KMS-11 (cell line): ENCODE results near the gene SLC17A7.

Experiments used
- H2AFZ ChIP-seq: fragments of 200-600 bp; sonication (generic); 2 replicates; pipeline ENCODE4 v1.6.1; 2016; ENCODE audit warnings: antibody characterized with exemption, mixed run types, low read depth
- H3K27ac ChIP-seq: fragments of 200-600 bp; sonication (generic); 2 replicates; pipeline ENCODE4 v1.6.1; 2016; ENCODE audit warnings: mild to moderate bottlenecking, mixed run types
- H3K27me3 ChIP-seq: fragments of 200-600 bp; sonication (generic); 2 replicates; pipeline ENCODE4 v1.6.1; 2017; ENCODE audit warnings: mild to moderate bottlenecking, low read depth, mixed run types, moderate library complexity; ENCODE audit not compliant: insufficient read depth
- H3K36me3 ChIP-seq: fragments of 200-600 bp; sonication (generic); 2 replicates; pipeline ENCODE4 v1.6.1; 2017; ENCODE audit warnings: mild to moderate bottlenecking, mixed run types; ENCODE audit not compliant: insufficient read depth
- H3K4me1 ChIP-seq: fragments of 200-600 bp; sonication (generic); 2 replicates; pipeline ENCODE4 v1.6.1; 2016; ENCODE audit warnings: mild to moderate bottlenecking, low read depth, mixed run types; ENCODE audit not compliant: poor library complexity, severe bottlenecking
- H3K4me2 ChIP-seq: fragments of 200-600 bp; sonication (generic); 2 replicates; pipeline ENCODE4 v1.7.0; 2016; ENCODE audit warnings: mild to moderate bottlenecking, mixed run types
- H3K4me3 ChIP-seq: fragments of 200-600 bp; sonication (generic); IDR thresholded peaks from 2 replicates; pipeline ENCODE4 v1.6.1; 2017; ENCODE audit warnings: low read depth, low read length, mixed read lengths; ENCODE audit not compliant: insufficient read depth
- H3K79me2 ChIP-seq: fragments of 200-600 bp; sonication (generic); 2 replicates; pipeline ENCODE4 v1.6.1; 2016; ENCODE audit warnings: low read depth, mixed run types; ENCODE audit not compliant: insufficient read depth
- H3K9ac ChIP-seq: fragments of 200-600 bp; sonication (generic); 2 replicates; pipeline ENCODE4 v1.6.1; 2016; ENCODE audit warnings: mild to moderate bottlenecking, mixed run types
- H4K20me1 ChIP-seq: fragments of 200-600 bp; sonication (generic); 2 replicates; pipeline ENCODE4 v1.6.1; 2016; ENCODE audit warnings: mild to moderate bottlenecking, mixed run types; ENCODE audit not compliant: insufficient read depth
- CTCF ChIP-seq: fragments of 200-600 bp; sonication (generic); conservative IDR thresholded peaks from 2 replicates; pipeline ENCODE4 v1.6.1; 2017; ENCODE audit warnings: low read depth, mild to moderate bottlenecking, antibody characterized with exemption, low read length, moderate library complexity, mixed read lengths

The SLC17A7 gene

GRCh38 chr19:49458567-49458903, 17.2 kb upstream of the SLC17A7 start:
- Histone ChIP-seq H4K20me1 (no peaks in the 10 kb centered on the region), H3K4me1 (peaks cover 69% of the 10 kb centered on the region), H3K27me3 (no peaks in the 10 kb centered on the region), H3K79me2 (peaks cover 42% of the 10 kb centered on the region), H3K4me2 (peak overlapping the region; percentile 100), H3K27ac (peak overlapping the region; percentile 99), H3K4me3 (peak overlapping the region; percentile 14), H3K36me3 (no peaks in the 10 kb centered on the region), H2AFZ (peak overlapping the region; percentile 63), H3K9ac (peak overlapping the region; percentile 87)
- TF ChIP-seq CTCF, result no peak

GRCh38 chr19:49456326-49456725, 15.0 kb upstream of the SLC17A7 start:
- Histone ChIP-seq H3K79me2 (peaks cover 44% of the 10 kb centered on the region), H3K4me3 (no peak overlapping the region), H3K4me2 (no peak overlapping the region), H3K4me1 (peaks cover 76% of the 10 kb centered on the region), H4K20me1 (no peaks in the 10 kb centered on the region), H2AFZ (no peak overlapping the region), H3K9ac (no peak overlapping the region), H3K36me3 (no peaks in the 10 kb centered on the region), H3K27ac (peak overlapping the region; percentile 99; the same call in 1 of the 2 replicates), H3K27me3 (no peaks in the 10 kb centered on the region)
- TF ChIP-seq CTCF, result no peak

- no peak for TF ChIP-seq CTCF
- H2AFZ ChIP-seq, result no peak overlapping the region
Measured at GRCh38 chr19:49455773-49456172, 14.4 kb upstream of the SLC17A7 start.

GRCh38 chr19:49453757-49454240, 12.5 kb upstream of the SLC17A7 start:
- Histone ChIP-seq H2AFZ (peak overlapping the region; percentile 7; the same call in 1 of the 2 replicates), H3K27ac (peak overlapping the region; percentile 88), H4K20me1 (no peaks in the 10 kb centered on the region), H3K4me1 (peaks cover 61% of the 10 kb centered on the region), H3K27me3 (no peaks in the 10 kb centered on the region), H3K79me2 (peaks cover 29% of the 10 kb centered on the region), H3K9ac (peak overlapping the region; percentile 81), H3K4me3 (no peak overlapping the region), H3K4me2 (peak overlapping the region; percentile 65), H3K36me3 (no peaks in the 10 kb centered on the region)
- TF ChIP-seq CTCF, result no peak

More at GRCh38 chr19:49455773-49456172, 14.4 kb upstream of the SLC17A7 start:
- Histone ChIP-seq H3K9ac (no peak overlapping the region), H3K36me3 (no peaks in the 10 kb centered on the region), H3K27me3 (no peaks in the 10 kb centered on the region), H3K27ac (no peak overlapping the region), H3K4me1 (peaks cover 74% of the 10 kb centered on the region), H4K20me1 (no peaks in the 10 kb centered on the region), H3K79me2 (peaks cover 46% of the 10 kb centered on the region), H3K4me2 (no peak overlapping the region), H3K4me3 (no peak overlapping the region)
